KOPT-K1 (cell line): ENCODE results near the gene TMOD1.
"Not testable (repeated sequence)": the region's sequence is repeated elsewhere in the genome, so short reads cannot be mapped to it uniquely, and the experiment has no call there.

Experiments used
- H3K27ac ChIP-seq: fragments of 200-600 bp; sonication (generic); 2 replicates; pipeline ENCODE4 v1.5.1; 2016; ENCODE audit warnings: antibody characterized with exemption, mild to moderate bottlenecking, low read depth, low read length; ENCODE audit not compliant: poor library complexity, severe bottlenecking
- H3K36me3 ChIP-seq: fragments of 200-600 bp; sonication (generic); 2 replicates; pipeline ENCODE4 v1.5.1; 2017; ENCODE audit warnings: antibody characterized with exemption, mild to moderate bottlenecking, low read length, moderate library complexity; ENCODE audit not compliant: insufficient read depth
- H3K9me3 ChIP-seq: fragments of 200-600 bp; sonication (generic); 2 replicates; pipeline ENCODE4 v1.5.1; 2017; ENCODE audit warnings: antibody characterized with exemption, low read length, mild to moderate bottlenecking; ENCODE audit not compliant: insufficient read depth, poor library complexity, severe bottlenecking

TMOD1 gene

GRCh38 chr9:97594381-97594921, 93.0 kb downstream of the TMOD1 start:
- Histone ChIP-seq H3K27ac (no peak overlapping the region), H3K36me3 (peaks cover 2% of the 10 kb centered on the region; the same call in 1 of the 2 replicates), H3K9me3 (no peaks in the 10 kb centered on the region)

- Histone ChIP-seq H3K9me3 (no peaks in the 10 kb centered on the region), H3K27ac (no peak overlapping the region), H3K36me3 (peaks cover 27% of the 10 kb centered on the region)
Measured at GRCh38 chr9:97596906-97597305, 95.4 kb downstream of the TMOD1 start.

GRCh38 chr9:97598461-97599288, 97.2 kb downstream of the TMOD1 start:
- no peaks in the 10 kb centered on the region for H3K9me3 ChIP-seq
- H3K27ac ChIP-seq = no peak overlapping the region
- peaks cover 45% of the 10 kb centered on the region for H3K36me3 ChIP-seq

GRCh38 chr9:97599314-97599846, 97.9 kb downstream of the TMOD1 start:
- H3K36me3 ChIP-seq = peaks cover 52% of the 10 kb centered on the region
- no peak overlapping the region for H3K27ac ChIP-seq

GRCh38 chr9:97600531-97601227, 99.2 kb downstream of the TMOD1 start:
- H3K36me3 ChIP-seq = peaks cover 65% of the 10 kb centered on the region
- no peak overlapping the region for H3K27ac ChIP-seq
- H3K9me3 ChIP-seq = no peaks in the 10 kb centered on the region

More at GRCh38 chr9:97599314-97599846, 97.9 kb downstream of the TMOD1 start:
- no peaks in the 10 kb centered on the region for H3K9me3 ChIP-seq

- Histone ChIP-seq H3K9me3 (no peaks in the 10 kb centered on the region), H3K36me3 (peaks cover 72% of the 10 kb centered on the region), H3K27ac (no peak overlapping the region)
Measured at GRCh38 chr9:97601228-97601898, 99.9 kb downstream of the TMOD1 start.

- no peaks in the 10 kb centered on the region for H3K9me3 ChIP-seq
- H3K36me3 ChIP-seq = peaks cover 82% of the 10 kb centered on the region
- no peak overlapping the region for H3K27ac ChIP-seq
Measured at GRCh38 chr9:97602430-97602829, 101.0 kb downstream of the TMOD1 start.

- Histone ChIP-seq H3K27ac (no peak overlapping the region), H3K9me3 (no peaks in the 10 kb centered on the region), H3K36me3 (peaks cover 81% of the 10 kb centered on the region)
Measured at GRCh38 chr9:97604901-97605645, 103.6 kb downstream of the TMOD1 start.

GRCh38 chr9:97615439-97616072, 114.1 kb downstream of the TMOD1 start:
- H3K27ac ChIP-seq = no peak overlapping the region
- H3K9me3 ChIP-seq = no peaks in the 10 kb centered on the region
- peaks cover 48% of the 10 kb centered on the region for H3K36me3 ChIP-seq

GRCh38 chr9:97617939-97618416, 116.5 kb downstream of the TMOD1 start:
- Histone ChIP-seq H3K36me3 (peaks cover 48% of the 10 kb centered on the region; the same call in 1 of the 2 replicates), H3K27ac (no peak overlapping the region)

GRCh38 chr9:97620063-97620462, 118.6 kb downstream of the TMOD1 start:
- H3K36me3 ChIP-seq = peaks cover 64% of the 10 kb centered on the region
- H3K9me3 ChIP-seq, H3K27ac ChIP-seq: not testable (repeated sequence)

More at GRCh38 chr9:97617939-97618416, 116.5 kb downstream of the TMOD1 start:
- no peaks in the 10 kb centered on the region for H3K9me3 ChIP-seq

- H3K9me3 ChIP-seq, H3K27ac ChIP-seq: not testable (repeated sequence)
- H3K36me3 ChIP-seq = peaks cover 74% of the 10 kb centered on the region
Measured at GRCh38 chr9:97622483-97622882, 121.0 kb downstream of the TMOD1 start.

- Histone ChIP-seq H3K27ac (no peak overlapping the region), H3K9me3 (no peaks in the 10 kb centered on the region), H3K36me3 (peaks cover 63% of the 10 kb centered on the region)
Measured at GRCh38 chr9:97623946-97624345, 122.5 kb downstream of the TMOD1 start.

GRCh38 chr9:97625620-97626019, 124.2 kb downstream of the TMOD1 start:
- Histone ChIP-seq H3K27ac (no peak overlapping the region), H3K9me3 (no peaks in the 10 kb centered on the region), H3K36me3 (peaks cover 59% of the 10 kb centered on the region)
